GM19438 (cell line): ENCODE data around the gene MAZ.
"Not testable (repeated sequence)": the region's sequence is repeated elsewhere in the genome, so short reads cannot be mapped to it uniquely, and the experiment has no call there.

Experiments
- ATAC-seq: cut with Tn5 transposase; IDR thresholded peaks from one replicate; pipeline ENCODE4 v1.9.1; 2021; ENCODE audit warnings: low read depth; ENCODE audit not compliant: unreplicated experiment

Gene MAZ

GRCh38 chr16:29821643-29822115, 15.3 kb downstream of the MAZ start:
- no peak for ATAC-seq

GRCh38 chr16:29824589-29825144, 18.3 kb downstream of the MAZ start:
- ATAC-seq, result no peak

DNA sequence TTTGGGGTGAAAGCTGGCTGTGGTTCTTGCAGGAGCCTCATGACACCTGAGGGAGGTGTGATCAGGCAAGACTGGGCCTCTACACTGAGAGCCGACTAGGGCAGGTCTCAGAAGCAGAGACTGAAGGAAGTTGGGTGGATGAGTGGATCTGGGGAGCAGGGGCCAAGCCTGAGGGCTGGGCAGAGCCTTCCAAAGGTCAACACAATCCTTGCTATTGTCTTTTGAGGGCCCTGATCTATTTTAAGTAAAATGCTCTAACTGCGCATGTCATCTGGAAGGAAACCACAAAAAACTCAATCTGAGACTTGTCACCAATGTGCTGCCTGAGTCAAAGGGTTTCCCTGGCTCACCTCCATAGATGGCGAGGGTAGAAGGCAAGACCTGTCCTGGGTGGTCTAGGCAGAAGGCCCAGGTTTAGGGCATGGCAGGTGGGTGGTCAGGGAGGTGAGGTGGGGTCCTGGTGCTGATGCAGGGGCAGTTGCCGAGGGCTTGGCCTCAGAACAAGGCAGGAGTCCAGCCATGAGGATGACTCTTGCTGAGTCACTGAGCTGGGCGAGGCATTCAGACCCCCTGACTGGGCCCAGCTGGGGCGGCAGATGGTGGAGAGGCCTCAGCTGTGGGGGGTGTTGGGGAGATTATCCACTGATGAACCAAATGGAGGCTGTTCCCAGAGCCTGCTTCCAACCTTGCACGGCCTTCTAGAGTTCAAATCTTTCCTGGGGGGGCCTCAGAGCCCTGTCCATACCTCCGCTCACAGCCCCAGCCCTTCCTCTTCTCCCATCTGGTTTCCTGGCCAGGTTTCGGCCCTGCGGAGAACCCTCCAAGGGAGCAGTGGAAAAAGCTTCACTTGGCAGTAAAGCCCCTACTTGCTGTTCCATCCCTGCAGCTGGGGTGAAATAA, 19.1 kb downstream of the MAZ start:
- ATAC-seq, result no peak

- no peak for ATAC-seq
These were observed 20.0 kb downstream of the MAZ start for GRCh38 chr16:29826342-29826695.

DNA sequence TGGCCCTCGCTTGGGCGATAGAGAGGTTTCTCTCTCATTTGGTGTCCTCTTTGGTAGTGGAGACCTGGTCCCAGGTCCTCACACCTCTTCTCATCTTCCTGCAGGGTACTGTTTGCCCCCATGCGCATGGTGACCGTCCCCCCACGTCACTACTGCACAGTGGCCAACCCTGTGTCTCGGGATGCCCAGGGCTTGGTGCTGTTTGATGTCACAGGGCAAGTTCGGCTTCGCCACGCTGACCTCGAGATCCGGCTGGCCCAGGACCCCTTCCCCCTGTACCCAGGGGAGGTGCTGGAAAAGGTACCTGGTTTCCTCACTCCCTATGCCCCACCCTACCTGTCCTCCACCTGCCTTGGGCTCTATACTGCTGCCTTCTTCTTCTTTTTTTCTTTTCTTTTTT, 24.4 kb downstream of the MAZ start:
- ATAC-seq, result no peak

DNA sequence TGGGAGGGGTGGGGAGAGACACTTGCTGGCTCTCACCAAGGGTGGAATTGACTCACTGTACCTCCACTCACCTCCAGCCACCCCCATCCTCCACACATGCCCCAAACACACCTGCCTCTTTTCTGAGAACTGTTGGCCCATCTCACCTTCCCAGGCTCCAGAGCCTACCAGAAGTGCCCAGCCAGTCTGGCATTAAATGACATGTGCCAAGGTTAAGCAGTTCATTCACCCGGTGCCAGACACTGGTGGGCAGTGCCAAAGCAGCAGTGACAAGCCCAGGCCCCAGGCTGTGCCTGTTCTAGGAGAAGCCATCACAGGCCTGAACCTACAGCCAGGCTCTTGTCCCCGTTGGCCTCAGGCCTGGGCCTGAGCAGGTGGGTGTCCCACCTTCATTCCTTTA, 25.2 kb downstream of the MAZ start:
- ATAC-seq, result no peak

DNA sequence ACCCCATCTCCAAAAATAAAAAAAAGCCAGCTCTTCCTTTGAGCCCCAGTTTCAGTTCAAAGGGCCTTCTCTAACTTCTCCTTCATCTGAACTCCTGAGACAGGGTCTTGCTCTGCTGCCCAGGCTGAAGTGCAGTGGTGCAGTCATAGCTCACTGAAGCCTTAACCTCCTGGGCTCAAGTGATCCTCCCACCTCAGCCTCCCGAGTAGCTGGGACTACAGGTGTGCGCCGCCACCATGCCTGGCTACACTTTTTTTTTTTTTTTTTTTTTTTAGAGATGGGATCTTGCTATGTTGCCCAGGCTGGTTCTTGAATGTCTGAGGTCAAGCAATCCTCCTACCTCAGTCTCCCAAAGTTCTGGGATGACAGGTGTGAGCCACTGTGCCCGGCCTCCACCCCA, 26.9 kb downstream of the MAZ start:
- ATAC-seq, result not testable (repeated sequence)

DNA sequence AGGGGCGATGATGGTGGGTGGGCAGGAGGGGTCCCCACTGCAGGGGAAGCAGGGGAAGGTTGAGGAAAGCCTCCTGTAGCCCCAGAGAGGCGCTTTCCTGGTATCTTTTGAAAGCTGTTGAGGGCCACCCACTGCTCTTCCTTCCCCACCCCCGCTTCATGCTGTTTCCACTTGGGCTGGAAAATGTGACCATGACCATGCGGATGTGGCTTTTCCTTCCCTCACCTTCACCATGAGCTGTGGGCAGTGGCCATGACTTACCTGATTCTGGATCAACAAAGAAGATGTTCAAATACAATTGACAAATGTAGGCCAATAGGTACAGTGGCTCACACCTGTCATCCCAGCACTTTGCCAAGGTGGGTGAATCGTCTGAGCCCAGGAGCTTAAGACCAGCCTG, 27.8 kb downstream of the MAZ start:
- ATAC-seq, result no peak

DNA sequence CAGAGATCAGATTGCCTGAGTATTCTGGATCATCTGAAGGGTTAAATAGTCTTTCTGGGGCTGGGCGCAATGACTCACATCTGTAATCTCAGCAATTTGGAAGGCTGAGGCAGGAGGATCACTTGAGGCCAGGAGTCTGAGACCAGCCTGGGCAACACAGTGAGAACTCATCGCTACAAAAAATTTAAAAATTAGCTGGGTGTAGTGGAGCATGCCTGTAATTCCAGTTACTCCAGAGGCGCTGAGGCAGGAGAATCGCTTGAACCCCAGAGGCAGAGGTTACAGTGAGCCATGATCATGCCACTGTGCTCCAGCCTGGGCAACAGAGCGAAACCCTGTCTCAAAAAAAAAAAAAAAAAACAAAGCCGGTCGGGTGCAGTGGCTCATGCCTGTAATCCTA, 29.6 kb downstream of the MAZ start:
- ATAC-seq, result no peak

DNA sequence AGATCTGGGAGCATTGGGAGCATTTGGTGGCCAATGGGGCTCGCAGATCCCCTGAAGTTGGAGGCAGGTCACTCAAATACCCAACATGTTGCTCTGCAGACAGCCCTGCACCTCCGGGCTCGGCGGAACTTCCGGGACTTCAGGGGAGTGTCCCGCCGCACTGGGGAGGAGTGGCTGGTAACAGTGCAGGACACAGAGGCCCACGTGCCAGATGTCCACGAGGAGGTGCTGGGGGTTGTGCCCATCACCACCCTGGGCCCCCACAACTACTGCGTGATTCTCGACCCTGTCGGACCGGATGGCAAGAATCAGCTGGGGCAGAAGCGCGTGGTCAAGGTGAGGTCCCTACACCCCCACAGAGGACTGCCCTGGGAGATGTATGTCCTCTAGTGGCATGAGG, 30.3 kb downstream of the MAZ start:
- ATAC-seq, result no peak

DNA sequence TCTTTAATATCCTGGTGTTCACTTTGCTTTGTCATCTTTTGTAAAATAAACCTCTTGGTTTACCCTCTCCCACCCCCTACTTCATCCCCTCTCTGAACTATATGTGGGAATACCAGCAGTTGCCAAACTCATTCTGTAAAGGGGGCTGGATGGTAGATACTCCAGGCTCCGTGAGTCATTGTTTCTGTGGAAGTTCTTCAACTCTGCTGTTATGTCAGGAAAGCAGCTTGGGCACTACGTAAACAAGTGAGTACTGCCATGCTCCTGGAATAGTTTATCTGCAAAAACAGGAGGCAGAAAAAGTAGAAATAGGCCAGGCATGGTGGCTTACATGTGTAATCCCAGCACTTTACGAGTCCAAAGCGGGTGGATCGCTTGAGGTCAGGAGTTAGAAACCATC, 31.5 kb downstream of the MAZ start:
- ATAC-seq, result no peak

- ATAC-seq, result no peak
These were observed 33.5 kb downstream of the MAZ start for GRCh38 chr16:29839822-29840221.

- ATAC-seq, result no peak
These were observed 33.9 kb downstream of the MAZ start for GRCh38 chr16:29840240-29840639.

- no peak for ATAC-seq
These were observed 35.3 kb downstream of the MAZ start for GRCh38 chr16:29841631-29842030.

DNA sequence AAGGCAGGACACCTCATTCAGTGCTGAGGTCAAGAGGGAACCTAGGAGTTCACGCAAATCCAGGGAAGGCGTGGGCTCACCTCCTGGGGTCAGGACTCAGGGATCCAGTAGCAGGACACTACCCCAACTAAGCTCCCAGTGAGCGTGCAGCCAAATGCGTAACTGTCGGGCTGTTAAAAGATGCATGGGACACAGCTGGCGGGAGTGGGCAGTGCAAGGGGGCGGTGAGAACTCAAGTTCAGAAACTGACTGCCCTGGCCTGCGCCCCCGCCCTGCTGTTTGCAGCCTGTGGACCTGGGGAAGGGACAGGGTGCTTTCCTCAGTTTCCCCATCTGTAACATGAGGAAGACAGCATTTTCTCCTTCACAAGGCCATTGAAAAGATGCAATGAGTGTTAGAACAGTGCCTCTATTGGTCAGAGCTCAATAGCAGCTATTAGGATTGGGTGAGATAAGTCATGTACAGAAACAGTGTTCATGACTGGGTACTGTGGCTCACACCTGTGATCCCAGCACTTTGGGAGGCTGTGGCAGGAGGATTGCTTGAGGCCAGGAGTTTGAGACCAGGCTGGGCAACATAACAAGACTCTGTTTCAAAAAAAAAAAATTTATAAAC, 36.5 kb downstream of the MAZ start:
- no peak for ATAC-seq

GRCh38 chr16:29843931-29844330, 37.6 kb downstream of the MAZ start:
- no peak for ATAC-seq

DNA sequence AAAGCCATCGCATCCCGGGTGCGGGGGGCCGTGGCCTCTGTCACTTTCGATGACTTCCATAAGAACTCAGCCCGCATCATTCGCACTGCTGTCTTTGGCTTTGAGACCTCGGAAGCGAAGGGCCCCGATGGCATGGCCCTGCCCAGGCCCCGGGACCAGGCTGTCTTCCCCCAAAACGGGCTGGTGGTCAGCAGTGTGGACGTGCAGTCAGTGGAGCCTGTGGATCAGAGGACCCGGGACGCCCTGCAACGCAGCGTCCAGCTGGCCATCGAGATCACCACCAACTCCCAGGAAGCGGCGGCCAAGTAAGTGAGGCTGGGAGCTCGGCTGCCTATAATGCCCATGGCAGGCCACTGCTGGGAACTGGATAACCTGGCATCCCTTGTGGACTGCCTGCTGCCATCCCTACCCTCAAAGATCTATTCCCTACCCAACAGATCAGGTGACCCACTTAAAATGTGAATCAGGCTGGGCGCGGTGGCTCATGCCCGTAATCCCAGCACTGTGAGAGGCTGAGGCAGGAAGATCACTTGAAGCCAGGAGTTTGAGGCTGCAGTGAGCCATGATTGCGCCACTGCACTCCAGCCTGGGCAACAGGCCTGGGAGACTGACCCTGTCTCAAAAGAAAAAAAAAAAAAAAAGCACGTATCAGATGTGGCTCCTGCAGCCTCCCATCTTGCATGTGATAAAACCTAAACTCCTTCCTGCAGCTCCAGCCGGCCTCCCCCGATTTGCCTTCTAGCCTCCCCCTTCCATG, 38.4 kb downstream of the MAZ start:
- no peak for ATAC-seq

- no peak for ATAC-seq
These were observed 39.3 kb downstream of the MAZ start for GRCh38 chr16:29845656-29846055.

- no peak for ATAC-seq
These were observed 42.3 kb downstream of the MAZ start for GRCh38 chr16:29848420-29849297.

DNA sequence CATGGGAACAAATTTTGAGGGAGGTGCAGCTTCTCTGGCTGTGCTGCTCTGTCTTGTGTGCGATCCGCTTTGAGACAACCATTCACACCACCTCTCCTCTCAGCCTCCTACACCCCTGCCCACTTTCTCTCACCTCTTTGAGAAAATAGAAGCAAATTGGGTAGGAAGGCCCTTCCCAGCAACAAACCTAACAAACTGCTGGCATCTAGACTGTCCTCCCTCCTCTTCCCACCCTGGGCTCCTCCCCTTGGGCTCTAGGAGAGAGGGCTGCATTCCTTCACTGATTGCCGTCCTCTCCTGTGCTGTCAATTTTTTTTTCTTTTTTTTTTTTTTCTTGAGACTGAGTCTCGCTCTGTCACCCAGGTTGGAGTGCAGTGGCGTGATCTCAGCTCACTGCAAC, 43.2 kb downstream of the MAZ start:
- no peak for ATAC-seq
